HG03064 (cell line): ENCODE results near the gene PTPRR.
A peak's percentile ranks its signal among the peaks of the same experiment; 100 is the strongest.

Experiments
- ATAC-seq: cut with Tn5 transposase; IDR thresholded peaks from one replicate; pipeline ENCODE4 v1.9.1; 2021; ENCODE audit warnings: low read depth; ENCODE audit not compliant: unreplicated experiment

PTPRR gene

DNA sequence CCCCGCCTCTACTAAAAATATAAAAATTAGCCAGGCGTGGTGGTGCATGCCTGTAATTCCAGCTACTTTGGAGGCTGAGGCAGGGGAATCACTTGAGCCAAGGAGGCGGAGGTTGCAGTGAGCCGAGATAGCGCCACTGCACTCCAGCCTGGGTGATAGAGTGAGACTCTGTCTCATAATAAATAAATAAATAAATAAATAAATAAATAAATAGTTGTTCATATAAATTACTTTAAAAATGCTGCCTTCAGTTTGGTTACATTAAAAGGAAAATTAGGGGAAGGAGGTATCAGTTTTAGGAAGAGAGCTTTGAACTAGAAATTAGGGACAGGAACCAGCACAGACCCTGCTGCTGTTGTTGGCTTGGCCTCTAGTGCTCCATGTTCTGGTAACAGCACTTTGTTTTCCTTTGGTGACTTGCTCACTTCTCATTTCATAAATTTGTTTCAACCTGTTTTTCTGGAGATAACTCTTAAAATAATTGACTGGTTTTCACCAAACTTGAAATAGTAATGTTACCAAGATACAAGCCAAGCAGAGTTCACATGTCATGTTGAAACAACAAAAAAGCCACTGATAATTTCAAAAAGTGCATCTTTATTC, 260.4 kb downstream of the PTPRR start:
- no peak for ATAC-seq

GRCh38 chr12:70659077-70659606, 261.4 kb downstream of the PTPRR start:
- no peak for ATAC-seq

- ATAC-seq = no peak
Observed at GRCh38 chr12:70657616-70658286, 262.8 kb downstream of the PTPRR start.

GRCh38 chr12:70652451-70652850, 268.1 kb downstream of the PTPRR start:
- ATAC-seq = no peak

- ATAC-seq = no peak
Observed at GRCh38 chr12:70648831-70649230, 271.7 kb downstream of the PTPRR start.

GRCh38 chr12:70648191-70648590, 272.3 kb downstream of the PTPRR start:
- no peak for ATAC-seq

DNA sequence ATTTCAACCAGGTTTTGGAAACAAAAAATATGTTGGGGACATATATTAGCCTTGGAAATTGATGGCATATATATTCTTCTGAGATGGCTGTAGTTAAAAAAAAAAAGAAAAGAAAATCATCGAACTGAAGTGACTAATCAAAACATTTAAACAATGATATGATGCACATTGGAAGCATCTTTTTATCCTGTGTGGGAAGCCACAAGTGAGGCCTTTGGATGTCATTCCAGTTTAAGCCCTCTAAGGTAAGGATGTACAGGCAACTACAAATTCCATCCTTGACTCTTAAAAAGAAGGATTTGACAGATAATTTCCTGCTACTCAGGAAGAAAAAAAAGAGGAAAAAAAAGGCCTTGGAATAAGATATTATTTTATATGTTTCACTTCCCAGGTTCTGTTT, 273.7 kb downstream of the PTPRR start:
- no peak for ATAC-seq

DNA sequence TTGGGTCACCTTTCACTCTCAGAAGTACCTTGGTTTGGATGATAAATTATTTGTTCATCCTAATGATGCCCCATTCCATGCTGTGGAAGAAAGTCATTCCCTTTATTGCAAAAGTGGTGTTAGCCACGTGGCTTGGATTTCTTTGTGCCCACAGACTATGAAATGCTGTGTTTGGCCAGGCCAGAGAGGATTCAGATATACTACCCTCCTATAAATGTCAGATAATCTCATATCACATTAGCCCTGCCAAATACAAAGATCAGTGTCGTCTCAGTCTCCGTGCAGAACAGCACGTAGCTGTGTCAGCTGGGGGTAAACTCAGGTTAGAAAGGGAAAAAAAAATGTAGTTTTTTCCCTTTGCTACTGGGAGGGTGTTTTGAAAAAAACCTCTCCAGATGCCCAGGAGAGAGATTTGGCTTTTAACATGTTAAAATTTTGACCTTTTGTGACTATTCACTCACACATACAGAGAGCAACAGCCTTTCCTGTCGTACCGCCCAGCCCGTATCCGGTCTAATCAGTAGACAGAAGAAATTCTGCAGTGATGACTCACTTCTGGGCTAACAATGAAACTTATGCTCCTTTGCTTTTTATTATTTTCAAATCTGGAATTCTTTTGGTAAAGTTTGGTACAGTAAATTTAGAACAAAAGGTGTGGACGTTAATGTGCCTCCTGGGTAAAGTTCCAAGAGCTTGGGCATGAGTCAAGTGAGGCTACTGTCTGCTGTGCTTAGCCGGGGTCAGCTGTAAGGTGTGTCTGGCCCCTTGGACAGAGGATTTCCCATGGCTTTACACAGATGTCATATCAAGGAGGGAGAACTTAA, 274.8 kb downstream of the PTPRR start:
- peak; percentile 87 for ATAC-seq

- no peak for ATAC-seq
Observed at GRCh38 chr12:70644861-70645260, 275.7 kb downstream of the PTPRR start.

- ATAC-seq = no peak
Observed at GRCh38 chr12:70643939-70644338, 276.6 kb downstream of the PTPRR start.

- no peak for ATAC-seq
Observed at GRCh38 chr12:70641691-70642090, 278.8 kb downstream of the PTPRR start.

DNA sequence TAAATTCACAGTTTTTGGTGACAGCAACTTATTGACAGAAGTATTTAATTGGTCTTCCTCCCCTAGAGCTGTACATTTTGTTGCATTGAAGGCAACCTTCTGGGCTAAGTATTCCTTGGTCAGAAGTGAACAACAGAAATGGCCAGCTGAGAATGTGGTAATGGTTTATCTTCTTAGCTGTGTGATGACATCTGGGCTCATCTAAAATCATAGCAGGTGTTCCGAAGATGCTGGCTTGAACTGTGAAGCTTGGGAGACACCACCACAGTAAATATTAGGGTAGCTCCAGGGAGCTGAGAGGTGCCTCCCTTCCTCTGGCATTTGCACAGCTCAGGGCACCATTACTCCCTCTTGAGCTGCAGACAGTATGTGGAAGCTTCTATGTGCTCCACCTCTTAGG, 279.6 kb downstream of the PTPRR start:
- ATAC-seq = no peak

GRCh38 chr12:70639535-70639934, 281.0 kb downstream of the PTPRR start:
- ATAC-seq = no peak

- no peak for ATAC-seq
Observed at GRCh38 chr12:70638639-70639360, 281.7 kb downstream of the PTPRR start.

- ATAC-seq = no peak
Observed at GRCh38 chr12:70637303-70638085, 283.0 kb downstream of the PTPRR start, which contains the start of gene PTPRB. TSS of gene PTPRB (minus strand) at chr12:70637429. CDS start at chr12:70637395, 34 bp downstream.

- no peak for ATAC-seq
Observed at GRCh38 chr12:70635755-70636154, 284.8 kb downstream of the PTPRR start.

GRCh38 chr12:70628701-70629480, 291.6 kb downstream of the PTPRR start:
- ATAC-seq = no peak

DNA sequence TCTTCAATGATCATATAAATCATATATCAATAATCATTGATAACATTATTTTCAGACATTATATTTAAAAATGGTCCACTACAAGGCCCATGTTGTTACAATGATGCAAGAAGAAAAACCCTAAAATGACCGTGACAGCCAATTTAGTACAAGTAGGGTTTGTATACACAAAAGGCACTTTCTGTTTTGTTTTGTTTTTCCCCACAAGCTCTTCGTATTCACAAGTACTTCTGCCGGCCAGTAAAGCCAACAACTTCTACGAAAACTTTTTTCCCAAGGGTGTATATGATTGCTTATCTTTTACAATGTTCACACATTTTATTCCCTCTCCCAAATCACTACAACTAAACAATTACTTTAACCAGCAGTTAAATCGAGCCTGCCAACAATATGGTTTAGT, 292.9 kb downstream of the PTPRR start:
- ATAC-seq = no peak

DNA sequence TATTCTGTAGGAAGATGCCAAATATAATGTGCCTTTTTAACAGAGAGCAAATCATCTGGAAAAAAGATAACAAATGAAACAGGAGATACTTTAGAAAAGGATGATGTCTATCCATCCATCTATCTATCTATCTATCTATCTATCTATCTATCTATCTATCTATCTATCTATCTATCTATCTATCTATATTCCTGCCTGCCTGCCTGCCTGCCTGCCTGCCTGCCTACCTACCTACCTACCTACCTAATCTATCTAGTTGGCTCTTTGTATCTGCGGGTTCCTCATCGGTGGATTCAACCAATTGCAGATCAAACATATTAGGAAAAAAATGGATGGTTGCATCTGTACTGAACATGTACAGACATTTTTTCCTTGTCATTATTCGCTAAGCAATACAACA, 294.4 kb downstream of the PTPRR start:
- ATAC-seq = no peak
